ENCODE measurements around the gene NNMT.

NNMT gene

DNA sequence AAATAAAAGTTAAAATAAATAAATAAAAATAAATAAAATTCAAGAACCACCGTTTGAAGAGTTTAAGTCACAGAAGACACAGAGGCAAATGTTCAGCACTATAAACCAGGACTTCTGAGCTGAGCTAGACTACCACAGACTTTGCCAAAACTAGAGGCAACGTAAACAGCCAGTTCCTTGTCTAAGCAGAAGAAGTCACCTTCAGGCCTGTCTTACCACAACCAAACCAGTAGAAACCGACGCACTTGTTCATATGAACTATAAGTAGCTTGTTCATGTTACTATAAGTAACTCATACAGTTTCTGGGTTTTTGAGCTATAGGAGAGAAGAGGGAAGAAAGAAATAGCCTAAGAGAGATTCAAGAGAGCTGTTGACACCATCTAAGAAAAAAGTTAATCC lies 48.3 kb downstream of the NNMT start:
- no peak for DNase-seq (ENCODE audit: low read depth in 2 of 2, low spot score in 1 of 2)

DNA sequence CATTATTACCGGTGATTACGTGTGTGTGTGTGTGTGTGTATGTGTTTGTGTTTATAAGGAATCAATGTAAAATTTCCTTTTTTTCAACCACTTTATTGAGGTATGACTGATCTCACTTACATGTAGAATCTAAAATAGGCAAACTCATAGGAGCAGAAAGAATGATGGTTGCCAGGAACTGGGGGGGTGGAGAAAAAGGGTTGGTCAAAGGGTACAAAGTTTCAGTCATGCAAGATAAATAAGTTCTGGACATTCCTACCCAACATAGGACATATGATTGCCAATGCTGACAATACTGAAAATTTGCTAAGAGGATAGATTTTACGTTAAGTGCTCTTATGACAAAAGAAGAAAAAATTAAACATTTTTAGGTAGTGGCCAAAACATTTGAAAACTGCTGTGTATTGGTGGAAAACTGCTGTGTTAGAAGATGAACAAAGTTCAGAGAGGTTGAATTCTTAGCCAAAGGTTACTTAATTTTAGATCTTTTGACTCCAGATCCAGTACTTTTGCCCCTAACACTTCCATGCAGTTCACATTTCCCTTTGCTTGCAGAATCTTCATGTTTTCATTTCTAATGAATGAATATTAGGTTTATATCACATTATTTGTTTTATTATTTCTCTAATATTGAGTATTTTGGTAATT lies 49.5 kb downstream of the NNMT start:
- DNase-seq (ENCODE audit: low read depth in 2 of 2, low spot score in 1 of 2) = no peak

DNA sequence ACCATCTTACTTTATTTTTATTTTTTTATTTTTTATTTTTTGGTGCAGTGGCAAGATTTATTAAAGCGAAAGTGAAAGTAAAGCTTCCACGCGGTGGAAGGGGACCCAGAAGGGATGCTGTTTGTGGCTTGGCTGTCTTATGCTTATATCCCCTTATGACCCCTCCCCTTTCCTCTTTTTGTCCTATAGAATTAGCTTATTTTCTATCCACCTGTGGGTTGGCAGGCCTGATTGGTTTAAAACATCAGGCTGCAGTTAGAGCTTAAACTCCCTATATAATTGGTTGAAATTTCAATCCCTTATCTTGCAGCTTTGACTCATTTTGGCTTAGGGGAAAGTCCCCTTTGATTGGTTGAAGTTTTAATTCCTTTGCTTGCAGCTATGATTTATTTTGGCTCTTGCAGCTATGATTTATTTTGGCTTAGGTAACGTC lies 50.5 kb downstream of the NNMT start:
- no peak for DNase-seq (ENCODE audit: low read depth in 2 of 2, low spot score in 1 of 2)

DNA sequence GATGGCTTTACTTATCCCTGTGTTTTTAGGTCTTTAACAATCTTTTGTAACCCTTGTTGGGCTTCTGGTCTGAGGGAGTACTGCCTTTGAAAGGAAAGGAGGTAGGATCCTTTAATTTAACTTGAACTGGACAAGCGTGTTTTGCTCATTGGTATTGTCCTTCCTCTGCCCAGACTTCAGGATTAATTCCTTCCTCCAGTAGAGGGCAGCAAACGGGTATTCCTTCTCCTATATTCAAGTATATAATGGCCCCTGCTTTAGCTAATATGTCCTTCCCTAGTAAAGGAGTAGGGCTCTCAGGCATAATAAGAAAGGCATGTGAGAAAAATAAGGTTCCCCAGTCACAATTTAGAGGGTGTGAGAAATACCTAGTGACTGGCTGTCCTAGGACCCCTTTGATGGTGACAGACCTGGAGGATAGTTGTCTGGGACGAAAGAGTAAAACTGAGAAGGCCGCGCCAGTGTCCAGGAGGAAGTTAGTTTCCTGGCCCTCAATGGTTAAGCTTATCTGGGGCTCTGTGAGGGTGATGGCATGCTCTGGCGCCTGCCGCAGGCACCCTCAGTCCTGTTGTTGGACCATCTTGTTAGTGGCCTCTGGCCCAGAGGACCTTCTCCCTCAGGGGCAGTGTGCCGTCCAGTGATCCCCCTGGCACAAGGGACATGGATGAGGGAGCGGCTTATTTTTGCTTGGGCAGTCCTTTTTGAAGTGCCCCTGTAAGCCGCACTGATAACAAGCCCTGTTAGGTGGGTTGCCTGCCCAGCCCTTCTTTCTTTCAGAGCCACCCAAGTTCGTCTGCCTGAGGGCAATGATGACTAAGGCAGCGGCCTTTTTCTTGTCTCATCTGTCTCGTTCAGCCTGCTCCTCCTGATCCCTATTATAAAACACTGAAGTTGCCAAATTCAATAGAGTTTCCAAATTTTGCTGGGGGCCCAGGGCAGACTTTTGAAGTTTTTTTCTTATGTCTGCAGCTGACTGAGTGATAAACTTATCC lies 52.3 kb downstream of the NNMT start:
- no peak for DNase-seq (ENCODE audit: low read depth in 2 of 2, low spot score in 1 of 2)

DNA sequence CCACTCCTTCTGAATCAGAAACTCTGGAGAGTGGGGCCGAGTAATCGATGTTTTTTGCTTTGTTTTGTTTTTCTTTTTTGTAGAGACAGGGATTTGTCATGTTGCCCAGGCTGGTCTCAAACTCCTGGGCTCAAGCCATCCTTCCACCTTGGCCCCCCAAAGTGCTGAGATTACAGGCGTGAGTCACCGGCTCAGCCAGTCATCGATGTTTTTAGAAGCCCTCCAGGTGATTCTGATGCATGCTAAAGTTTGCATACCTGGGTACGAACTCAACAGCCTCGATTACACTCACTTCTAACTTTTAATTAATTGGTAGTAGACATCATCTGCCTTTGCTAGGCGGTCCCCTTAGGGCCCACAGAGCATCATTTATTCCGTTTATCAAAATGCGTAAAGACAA lies 53.8 kb downstream of the NNMT start:
- no peak for DNase-seq (ENCODE audit: low read depth in 2 of 2, low spot score in 1 of 2)

DNA sequence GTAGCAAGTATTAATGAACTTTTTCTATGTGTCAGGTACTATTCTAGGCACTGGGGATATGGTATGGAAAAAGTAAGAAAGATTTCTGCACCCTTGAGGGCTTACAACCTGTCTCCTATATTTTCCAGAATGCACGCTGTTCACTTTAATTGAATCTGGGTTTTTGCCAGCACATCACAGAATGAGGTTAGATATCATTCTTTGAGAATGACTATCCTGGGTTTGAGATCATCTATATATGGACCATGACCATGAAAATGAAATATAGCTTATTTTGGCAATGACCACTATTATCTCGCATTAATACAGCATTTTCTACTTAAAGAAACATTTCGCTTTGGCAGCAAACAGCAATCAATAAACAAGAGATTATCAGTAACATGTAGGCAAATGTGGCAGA lies 57.2 kb downstream of the NNMT start:
- no peak for DNase-seq (ENCODE audit: low read depth in 2 of 2, low spot score in 1 of 2)

DNA sequence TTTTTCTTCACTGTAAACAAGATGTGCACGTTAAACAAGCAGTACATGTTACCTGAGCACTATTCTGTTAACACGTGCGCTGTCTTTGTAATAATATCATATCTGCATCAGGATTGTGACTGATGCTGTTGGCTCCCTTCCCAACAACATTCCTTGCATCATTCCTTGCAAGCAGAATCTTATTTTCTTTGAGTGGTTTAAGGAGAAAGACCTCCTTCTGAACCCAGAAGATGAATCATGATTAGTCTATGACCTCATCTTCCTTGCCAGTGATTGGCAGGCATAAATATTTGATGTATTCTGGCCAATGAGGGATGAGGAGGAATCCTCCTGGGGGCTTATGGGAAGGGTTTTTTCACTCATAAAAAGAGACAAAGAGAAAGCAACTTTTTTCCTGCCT lies 57.9 kb downstream of the NNMT start:
- DNase-seq (ENCODE audit: low read depth in 2 of 2, low spot score in 1 of 2) = no peak

DNA sequence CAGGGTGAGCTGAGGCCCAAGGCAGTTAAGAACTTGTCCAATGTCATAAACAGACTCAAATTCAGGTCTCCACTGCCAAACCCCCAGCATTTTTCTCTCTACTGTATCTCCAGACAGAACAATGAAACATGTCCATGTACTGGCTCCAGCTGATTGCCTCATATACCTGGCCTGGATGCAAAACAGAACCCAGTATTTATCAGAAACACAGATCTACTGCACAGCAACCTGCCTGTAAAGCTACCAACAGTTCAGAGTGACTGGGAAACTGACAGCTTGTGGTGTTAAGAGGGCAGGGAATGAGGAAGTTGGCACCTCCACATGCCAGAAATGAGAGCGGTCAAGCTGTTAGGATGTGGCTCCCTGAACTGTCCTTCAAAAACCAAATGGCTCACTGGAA lies 62.5 kb downstream of the NNMT start:
- DNase-seq (ENCODE audit: low read depth in 2 of 2, low spot score in 1 of 2) = no peak

DNA sequence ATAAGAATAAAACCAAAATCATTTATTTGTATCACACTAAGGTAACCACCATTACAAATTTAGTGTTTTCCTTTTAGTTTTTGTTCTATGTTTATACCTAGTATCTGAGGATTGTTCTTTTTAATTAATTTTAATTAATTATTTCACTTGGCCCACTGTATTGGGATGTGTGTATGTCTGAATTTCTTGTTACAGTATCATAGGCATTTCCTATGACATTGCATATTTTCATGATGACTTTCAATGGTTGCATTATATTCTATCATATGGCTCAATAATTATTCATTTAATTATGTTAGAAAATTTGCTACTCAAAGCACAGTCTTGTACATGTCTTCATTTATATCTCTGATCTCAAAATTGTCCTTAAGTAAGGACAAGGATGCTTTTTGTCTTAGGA lies 63.1 kb downstream of the NNMT start:
- no peak for DNase-seq (ENCODE audit: low read depth in 2 of 2, low spot score in 1 of 2)

DNA sequence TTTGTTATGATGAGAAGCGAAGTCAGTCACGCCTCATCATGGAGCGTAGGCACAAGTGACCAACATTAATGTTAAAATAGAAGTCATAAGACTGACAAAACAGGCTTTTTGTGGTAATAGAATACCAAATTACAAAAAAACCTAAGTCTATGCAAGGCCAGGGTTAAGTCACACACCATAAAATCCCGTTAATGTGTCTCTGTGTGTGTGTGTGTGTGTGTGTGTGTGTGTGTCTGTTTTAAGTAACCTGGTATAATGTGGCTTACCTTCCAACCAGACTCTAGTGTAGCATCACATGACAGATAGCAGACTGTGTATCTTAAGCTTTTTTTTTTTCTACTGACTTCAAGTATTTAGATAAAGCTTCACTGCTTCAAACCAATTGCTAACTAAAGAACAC lies 66.1 kb downstream of the NNMT start:
- DNase-seq (ENCODE audit: low read depth in 2 of 2, low spot score in 1 of 2) = no peak

DNA sequence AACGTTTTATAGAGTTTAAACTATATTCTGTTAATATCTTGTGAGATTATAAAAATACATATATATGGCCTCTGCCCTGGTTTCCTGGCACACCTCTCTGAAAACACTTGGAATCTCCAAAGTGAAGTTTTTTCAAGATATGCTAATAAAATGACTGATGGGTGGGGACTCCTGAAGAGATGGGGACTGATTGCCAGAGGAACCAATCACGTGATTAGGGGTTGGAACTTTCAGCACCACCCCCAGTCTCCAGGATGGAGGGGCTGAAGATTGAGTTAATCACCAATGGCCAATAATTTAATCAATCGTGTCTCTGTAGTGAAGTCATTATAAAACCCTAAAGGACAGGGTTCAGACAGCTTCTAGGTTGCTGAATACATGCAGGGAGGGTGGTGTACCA lies 66.8 kb downstream of the NNMT start:
- DNase-seq (ENCODE audit: low read depth in 2 of 2, low spot score in 1 of 2) = no peak
